Activated CD4-positive, alpha-beta memory T cell treated with anti-CD3 and anti-CD28 coated beads, Interleukin-2, amount 10 ng/mL, durations not matched to agents 7 days and 5 days (primary cell): Measurements from ENCODE around the gene FAM13A. TPM values are rescaled to one million over a fixed set of nuclear protein-coding genes. Genes with fewer than 3 reads are reported as not detected.
"Not testable (repeated sequence)": the region's sequence is repeated elsewhere in the genome, so short reads cannot be mapped to it uniquely, and the experiment has no call there.

Experiments used
- CTCF ChIA-PET: fragments of 350-600 bp; sonication (Branson Sonifier 250); formaldehyde crosslinking; loops from one replicate; lab custom pipeline; 2021; ENCODE audit warnings: antibody characterized with exemption, inconsistent platforms; lab: Charles Lee
- POLR2A ChIA-PET: fragments of 350-600 bp; sonication (Branson Sonifier 250); formaldehyde crosslinking; loops from one replicate; lab custom pipeline; 2021; ENCODE audit warnings: antibody characterized with exemption; lab: Charles Lee
- DNase-seq: peaks from one replicate; pipeline ENCODE4 v3.0.0-alpha.2; 2020
- H3K27ac Mint-ChIP-seq: one replicate; pipeline ENCODE4 v1.8.0; 2021; ENCODE audit warnings: mild to moderate bottlenecking, mixed read lengths
- H3K27me3 Mint-ChIP-seq: one replicate; pipeline ENCODE4 v1.8.0; 2021; ENCODE audit warnings: mixed read lengths
- H3K36me3 Mint-ChIP-seq: one replicate; pipeline ENCODE4 v1.8.0; 2021; ENCODE audit warnings: low read depth, mixed read lengths
- H3K4me1 Mint-ChIP-seq: one replicate; pipeline ENCODE4 v1.8.0; 2021; ENCODE audit warnings: mixed read lengths
- H3K4me3 Mint-ChIP-seq: one replicate; pipeline ENCODE4 v1.8.0; 2021; ENCODE audit warnings: mild to moderate bottlenecking, mixed read lengths
- H3K9me3 Mint-ChIP-seq: one replicate; pipeline ENCODE4 v1.8.0; 2021; ENCODE audit warnings: mixed read lengths
- total RNA-seq, 2 experiments: library from RNA; stranded (reverse); gene quantifications; one replicate each; pipeline ENCODE4 v1.2.3, GENCODE V29; 2021

FAM13A gene
- total RNA-seq, 2 experiments from 2014 or later: 9.5 to 10.1 TPM

GRCh38 chr4:88858752-88859151, 198.2 kb downstream of the FAM13A start:
- H3K27ac Mint-ChIP-seq: no peak overlapping the region
- CTCF ChIA-PET: interaction anchor here (0.8 kb wide), 1 partner anchor 10 kb away, joined by 3 read pairs; no protein-coding TSS in a partner anchor
- H3K27me3 Mint-ChIP-seq: peaks cover 4% of the 10 kb centered on the region
- no peaks in the 10 kb centered on the region for H3K4me1 Mint-ChIP-seq
- POLR2A ChIA-PET: no interaction called here
- H3K4me3 Mint-ChIP-seq: no peak overlapping the region
- no peaks in the 10 kb centered on the region for H3K9me3 Mint-ChIP-seq
- DNase-seq: no peak
- H3K36me3 Mint-ChIP-seq: no peaks in the 10 kb centered on the region

- ChIA-PET POLR2A (no interaction called here), CTCF (no interaction called here)
- no peaks in the 10 kb centered on the region for H3K9me3 Mint-ChIP-seq
- peaks cover 4% of the 10 kb centered on the region for H3K27me3 Mint-ChIP-seq
- H3K36me3 Mint-ChIP-seq: no peaks in the 10 kb centered on the region
- no peak overlapping the region for H3K4me3 Mint-ChIP-seq
- H3K4me1 Mint-ChIP-seq: no peaks in the 10 kb centered on the region
- no peak for DNase-seq
- H3K27ac Mint-ChIP-seq: no peak overlapping the region
These were observed 199.4 kb downstream of the FAM13A start for GRCh38 chr4:88857588-88857987.

- Mint-ChIP-seq H3K36me3 (no peaks in the 10 kb centered on the region), H3K27me3 (peaks cover 4% of the 10 kb centered on the region), H3K4me1 (no peaks in the 10 kb centered on the region), H3K9me3 (no peaks in the 10 kb centered on the region), H3K27ac (no peak overlapping the region), H3K4me3 (no peak overlapping the region)
- ChIA-PET CTCF (no interaction called here), POLR2A (no interaction called here)
- no peak for DNase-seq
These were observed 202.5 kb downstream of the FAM13A start for GRCh38 chr4:88854481-88854880.

- H3K9me3 Mint-ChIP-seq, POLR2A ChIA-PET, H3K36me3 Mint-ChIP-seq, H3K4me3 Mint-ChIP-seq, H3K27me3 Mint-ChIP-seq, CTCF ChIA-PET, H3K4me1 Mint-ChIP-seq, DNase-seq, H3K27ac Mint-ChIP-seq: not testable (repeated sequence)
These were observed 203.4 kb downstream of the FAM13A start for GRCh38 chr4:88853583-88853982.

GRCh38 chr4:88846206-88846790, 210.7 kb downstream of the FAM13A start:
- Mint-ChIP-seq H3K9me3 (no peaks in the 10 kb centered on the region), H3K27ac (no peak overlapping the region), H3K4me3 (no peak overlapping the region), H3K27me3 (no peaks in the 10 kb centered on the region), H3K4me1 (no peaks in the 10 kb centered on the region), H3K36me3 (no peaks in the 10 kb centered on the region)
- POLR2A ChIA-PET: no interaction called here
- CTCF ChIA-PET: no interaction called here
- DNase-seq: no peak

- no peak for DNase-seq
- Mint-ChIP-seq H3K4me1 (no peaks in the 10 kb centered on the region), H3K36me3 (no peaks in the 10 kb centered on the region), H3K9me3 (no peaks in the 10 kb centered on the region), H3K27ac (no peak overlapping the region), H3K4me3 (no peak overlapping the region), H3K27me3 (peaks cover 3% of the 10 kb centered on the region)
- POLR2A ChIA-PET: no interaction called here
- CTCF ChIA-PET: no interaction called here
These were observed 213.8 kb downstream of the FAM13A start for GRCh38 chr4:88843067-88843685.

- Mint-ChIP-seq H3K36me3 (no peaks in the 10 kb centered on the region), H3K27me3 (peaks cover 3% of the 10 kb centered on the region), H3K27ac (no peak overlapping the region), H3K4me3 (no peak overlapping the region), H3K4me1 (no peaks in the 10 kb centered on the region), H3K9me3 (no peaks in the 10 kb centered on the region)
- DNase-seq: no peak
- ChIA-PET CTCF (no interaction called here), POLR2A (no interaction called here)
These were observed 215.3 kb downstream of the FAM13A start for GRCh38 chr4:88841635-88842034.

- no peak overlapping the region for H3K4me3 Mint-ChIP-seq
- H3K27ac Mint-ChIP-seq: no peak overlapping the region
- POLR2A ChIA-PET: no interaction called here
- H3K4me1 Mint-ChIP-seq: no peaks in the 10 kb centered on the region
- no peaks in the 10 kb centered on the region for H3K36me3 Mint-ChIP-seq
- peaks cover 5% of the 10 kb centered on the region for H3K27me3 Mint-ChIP-seq
- H3K9me3 Mint-ChIP-seq: no peaks in the 10 kb centered on the region
- DNase-seq: no peak
- CTCF ChIA-PET: no interaction called here
These were observed 220.8 kb downstream of the FAM13A start for GRCh38 chr4:88836216-88836615.

GRCh38 chr4:88831031-88831430, 226.0 kb downstream of the FAM13A start:
- no peaks in the 10 kb centered on the region for H3K9me3 Mint-ChIP-seq
- H3K36me3 Mint-ChIP-seq: no peaks in the 10 kb centered on the region
- peaks cover 2% of the 10 kb centered on the region for H3K27me3 Mint-ChIP-seq
- H3K4me1 Mint-ChIP-seq: no peaks in the 10 kb centered on the region
- ChIA-PET CTCF (no interaction called here), POLR2A (no interaction called here)
- no peak for DNase-seq
- H3K27ac Mint-ChIP-seq: no peak overlapping the region
- H3K4me3 Mint-ChIP-seq: no peak overlapping the region

- POLR2A ChIA-PET: no interaction called here
- H3K9me3 Mint-ChIP-seq: no peaks in the 10 kb centered on the region
- no peak overlapping the region for H3K4me3 Mint-ChIP-seq
- no peak for DNase-seq
- no peak overlapping the region for H3K27ac Mint-ChIP-seq
- no peaks in the 10 kb centered on the region for H3K4me1 Mint-ChIP-seq
- CTCF ChIA-PET: no interaction called here
- H3K36me3 Mint-ChIP-seq: no peaks in the 10 kb centered on the region
- H3K27me3 Mint-ChIP-seq: peaks cover 2% of the 10 kb centered on the region
These were observed 226.4 kb downstream of the FAM13A start for GRCh38 chr4:88830598-88830997.

- Mint-ChIP-seq H3K4me3 (no peak overlapping the region), H3K27ac (no peak overlapping the region), H3K9me3 (no peaks in the 10 kb centered on the region), H3K27me3 (peaks cover 2% of the 10 kb centered on the region), H3K36me3 (no peaks in the 10 kb centered on the region), H3K4me1 (peaks cover 2% of the 10 kb centered on the region)
- ChIA-PET CTCF (interaction anchor here (0.6 to 1.4 kb wide), 2 partner anchors 9 to 100 kb away, joined by 4 to 5 read pairs; no protein-coding TSS in a partner anchor), POLR2A (no interaction called here)
- DNase-seq: no peak
These were observed 228.0 kb downstream of the FAM13A start for GRCh38 chr4:88828842-88829571.

- ChIA-PET POLR2A (no interaction called here), CTCF (no interaction called here)
- DNase-seq: no peak
- Mint-ChIP-seq H3K27me3 (peaks cover 2% of the 10 kb centered on the region), H3K27ac (no peak overlapping the region), H3K4me1 (peaks cover 12% of the 10 kb centered on the region), H3K36me3 (no peaks in the 10 kb centered on the region), H3K9me3 (no peaks in the 10 kb centered on the region), H3K4me3 (no peak overlapping the region)
These were observed 229.5 kb downstream of the FAM13A start for GRCh38 chr4:88827442-88827841.

- DNase-seq: no peak
- H3K4me1 Mint-ChIP-seq: peaks cover 15% of the 10 kb centered on the region
- H3K27me3 Mint-ChIP-seq: peaks cover under 1% of the 10 kb centered on the region
- ChIA-PET POLR2A (no interaction called here), CTCF (no interaction called here)
- H3K4me3 Mint-ChIP-seq: no peak overlapping the region
- no peaks in the 10 kb centered on the region for H3K9me3 Mint-ChIP-seq
- H3K27ac Mint-ChIP-seq: no peak overlapping the region
- no peaks in the 10 kb centered on the region for H3K36me3 Mint-ChIP-seq
These were observed 230.2 kb downstream of the FAM13A start for GRCh38 chr4:88826771-88827170.
